HG03558 (cell line): Measurements from ENCODE around the gene ELK1.
"Not testable (repeated sequence)": the region's sequence is repeated elsewhere in the genome, so short reads cannot be mapped to it uniquely, and the experiment has no call there.

Experiments
- ATAC-seq: cut with Tn5 transposase; IDR thresholded peaks from one replicate; pipeline ENCODE4 v1.9.1; 2021; ENCODE audit warnings: moderate number of reproducible peaks; ENCODE audit not compliant: unreplicated experiment; ENCODE audit errors: extremely low read depth

The ELK1 gene, protein sequence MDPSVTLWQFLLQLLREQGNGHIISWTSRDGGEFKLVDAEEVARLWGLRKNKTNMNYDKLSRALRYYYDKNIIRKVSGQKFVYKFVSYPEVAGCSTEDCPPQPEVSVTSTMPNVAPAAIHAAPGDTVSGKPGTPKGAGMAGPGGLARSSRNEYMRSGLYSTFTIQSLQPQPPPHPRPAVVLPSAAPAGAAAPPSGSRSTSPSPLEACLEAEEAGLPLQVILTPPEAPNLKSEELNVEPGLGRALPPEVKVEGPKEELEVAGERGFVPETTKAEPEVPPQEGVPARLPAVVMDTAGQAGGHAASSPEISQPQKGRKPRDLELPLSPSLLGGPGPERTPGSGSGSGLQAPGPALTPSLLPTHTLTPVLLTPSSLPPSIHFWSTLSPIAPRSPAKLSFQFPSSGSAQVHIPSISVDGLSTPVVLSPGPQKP

DNA sequence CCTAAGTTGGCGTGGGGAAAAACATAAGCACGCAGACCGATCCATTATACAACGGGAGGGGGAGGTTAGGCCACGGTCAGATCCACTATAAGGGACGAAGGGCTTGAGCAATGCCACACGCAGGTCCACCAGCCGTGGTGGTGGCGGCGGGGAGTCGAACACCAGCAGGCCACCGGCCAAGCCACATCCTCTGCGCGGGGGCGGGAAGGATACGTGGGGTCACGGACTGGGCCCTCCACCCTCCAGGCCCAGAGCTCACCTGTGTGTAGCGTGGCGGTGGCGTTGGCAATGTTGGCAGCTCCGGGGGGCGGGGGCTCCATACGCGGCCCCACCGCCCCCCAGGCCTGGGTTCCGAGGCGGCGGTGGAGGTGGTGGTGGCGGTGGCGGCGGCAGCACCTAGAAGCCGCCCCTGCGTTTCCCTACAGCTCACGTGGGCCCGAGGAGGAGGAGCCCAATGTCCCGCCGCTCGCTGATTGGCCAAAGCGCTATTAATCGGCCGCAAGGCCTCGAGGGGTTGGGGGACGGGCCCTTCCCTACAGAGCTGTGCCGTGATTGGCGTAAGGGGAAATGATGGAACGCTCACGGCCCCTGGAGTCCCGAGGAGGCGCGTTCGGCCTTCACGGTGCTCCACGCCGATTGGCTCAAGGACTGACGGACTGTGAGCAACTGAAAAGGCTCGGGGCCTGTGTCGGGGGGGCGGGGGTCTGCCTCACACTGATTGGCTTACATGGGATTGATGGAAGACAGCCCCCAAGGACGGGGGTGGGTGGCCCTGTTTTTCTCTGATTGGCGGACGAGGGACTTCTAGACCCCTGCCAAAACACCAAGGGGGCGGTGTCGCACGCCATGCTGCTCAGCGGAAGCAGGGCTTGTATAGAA is at the start of gene ELK1:
TSS of gene ELK1 (minus strand) at position 400 of the 879 bp plus-strand sequence. CDS start 9,122 bp downstream, outside the sequence.
- ATAC-seq, result peak; percentile 66

GRCh38 chrX:47697181-47697580 is 46.8 kb upstream of the ELK1 start:
- ATAC-seq, result no peak

GRCh38 chrX:47690175-47690574 is 39.8 kb upstream of the ELK1 start:
- no peak for ATAC-seq

- ATAC-seq, result no peak
These were observed 36.9 kb upstream of the ELK1 start for GRCh38 chrX:47687263-47687662.

DNA sequence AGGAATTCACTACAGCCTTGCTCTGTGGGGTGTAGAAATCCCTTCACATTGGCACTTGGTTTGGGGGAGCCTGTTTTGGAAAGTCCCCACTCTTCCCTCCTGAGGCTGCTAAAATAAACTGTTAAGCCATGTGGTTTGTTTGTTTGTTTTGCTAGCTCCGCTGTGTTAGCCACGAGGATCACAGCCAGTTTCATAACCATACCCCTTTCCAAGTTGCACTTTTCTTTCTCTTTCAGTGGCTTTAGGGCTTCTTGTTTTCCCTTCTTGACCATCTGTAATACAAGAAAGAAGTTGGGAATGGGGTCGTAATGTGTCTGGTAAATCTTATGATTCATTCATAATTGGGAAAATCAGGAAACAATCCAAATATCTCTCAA is 33.5 kb upstream of the ELK1 start:
- ATAC-seq, result no peak

GRCh38 chrX:47683184-47683828 is 32.9 kb upstream of the ELK1 start:
- no peak for ATAC-seq

GRCh38 chrX:47675959-47676859 is 25.8 kb upstream of the ELK1 start:
- ATAC-seq, result not testable (repeated sequence)

DNA sequence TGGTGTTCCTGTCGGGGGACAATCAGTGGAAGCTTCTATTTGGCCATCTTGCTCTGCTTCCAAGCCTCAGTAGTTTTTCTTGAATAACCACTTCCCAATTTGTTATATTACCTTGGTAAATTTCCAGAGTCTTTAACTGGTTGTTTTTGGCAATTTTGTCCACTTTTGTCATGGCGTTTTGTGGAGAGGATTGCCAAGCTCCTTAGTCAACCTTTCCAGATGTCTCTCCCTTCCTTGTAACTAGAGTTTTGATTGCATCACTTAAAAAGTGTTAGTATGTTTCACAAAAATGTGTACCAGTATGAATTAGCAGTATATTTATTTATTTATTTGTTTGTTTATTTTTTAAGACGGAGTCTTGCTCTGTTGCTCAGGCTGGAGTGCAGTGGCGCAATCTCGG is 24.4 kb upstream of the ELK1 start:
- no peak for ATAC-seq

- not testable (repeated sequence) for ATAC-seq
These were observed 15.4 kb upstream of the ELK1 start for GRCh38 chrX:47665797-47666196.

DNA sequence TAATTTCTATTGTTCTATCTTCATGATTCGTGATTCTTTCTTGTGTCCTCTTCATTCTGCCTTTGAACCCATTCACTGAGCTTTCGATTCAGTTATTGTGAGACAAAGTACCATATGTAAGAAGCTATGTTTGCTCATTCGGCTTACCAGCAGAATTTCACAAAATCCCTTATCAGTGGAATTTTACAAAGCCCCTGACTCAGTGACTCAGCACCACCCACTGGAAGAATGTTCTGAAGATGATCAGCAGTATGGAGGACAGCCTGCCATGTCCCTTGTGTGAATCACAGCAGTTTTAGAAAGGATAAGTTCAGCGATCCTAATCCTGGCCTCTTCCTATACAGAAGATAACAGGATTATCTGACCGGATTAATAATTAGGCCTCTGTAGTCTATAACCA is 14.4 kb upstream of the ELK1 start:
- ATAC-seq, result no peak

- no peak for ATAC-seq
These were observed 11.8 kb upstream of the ELK1 start for GRCh38 chrX:47662144-47662657.

- no peak for ATAC-seq
These were observed 11.2 kb upstream of the ELK1 start for GRCh38 chrX:47661539-47661938.

GRCh38 chrX:47659421-47659726 is 9.0 kb upstream of the ELK1 start:
- no peak for ATAC-seq

DNA sequence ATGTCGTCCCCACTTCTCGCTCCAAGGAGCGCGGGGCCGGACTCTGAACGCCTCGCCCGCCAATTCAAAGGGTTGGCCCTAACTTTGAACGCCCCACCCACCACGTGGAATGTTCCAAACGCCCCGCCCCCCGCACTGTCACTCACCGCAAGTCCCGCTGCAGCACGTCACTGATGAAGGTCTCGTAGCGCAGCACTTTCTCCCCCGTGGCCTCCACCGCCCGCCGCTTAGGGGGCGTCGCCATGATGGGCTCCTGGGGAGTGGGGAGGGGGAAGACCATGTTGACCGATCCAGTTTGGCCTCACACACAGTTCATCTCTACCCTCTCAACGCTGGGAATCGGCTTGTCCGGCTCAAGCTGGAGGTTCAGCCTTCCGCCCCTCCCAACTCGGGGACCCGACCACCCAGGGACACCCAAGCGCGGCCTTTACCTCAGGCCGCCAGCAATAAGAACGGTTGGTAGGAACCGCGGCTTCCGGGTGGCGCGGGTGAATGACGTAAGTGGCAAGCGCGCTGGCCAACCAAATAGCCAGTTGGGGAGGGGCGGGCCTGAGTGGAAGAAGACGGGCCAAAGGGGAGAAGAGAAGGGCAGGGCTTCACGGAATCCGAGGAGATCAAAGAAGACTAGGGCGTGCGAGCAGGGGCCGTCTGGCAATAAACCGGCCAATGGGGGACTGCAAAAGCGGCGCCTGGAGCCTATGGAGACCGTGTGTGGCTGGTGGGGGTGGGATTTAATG is 8.5 kb upstream of the ELK1 start, which contains the start of gene UXT:
TSS of gene UXT (minus strand) at position 497 of the 737 bp plus-strand sequence. CDS start at position 244, 253 bp downstream.
- peak; percentile 41 for ATAC-seq

DNA sequence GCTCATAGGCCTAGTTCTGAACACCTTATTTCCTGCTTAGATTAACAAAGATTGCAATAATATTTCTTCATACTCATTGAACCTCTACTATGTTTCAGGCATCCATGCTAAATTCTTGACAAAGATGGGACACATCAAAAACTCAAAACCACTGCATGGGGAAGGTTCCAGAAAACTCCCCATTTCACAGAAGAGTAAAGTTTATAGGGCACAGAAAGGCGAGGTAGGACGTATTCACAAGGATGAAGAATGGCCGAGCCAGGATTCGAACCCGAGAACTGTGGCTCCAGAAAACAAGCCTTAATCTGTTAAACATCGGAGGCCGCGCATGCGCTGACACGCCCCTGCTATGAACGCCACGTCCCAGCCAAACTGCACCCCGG is 7.9 kb upstream of the ELK1 start:
- no peak for ATAC-seq

DNA sequence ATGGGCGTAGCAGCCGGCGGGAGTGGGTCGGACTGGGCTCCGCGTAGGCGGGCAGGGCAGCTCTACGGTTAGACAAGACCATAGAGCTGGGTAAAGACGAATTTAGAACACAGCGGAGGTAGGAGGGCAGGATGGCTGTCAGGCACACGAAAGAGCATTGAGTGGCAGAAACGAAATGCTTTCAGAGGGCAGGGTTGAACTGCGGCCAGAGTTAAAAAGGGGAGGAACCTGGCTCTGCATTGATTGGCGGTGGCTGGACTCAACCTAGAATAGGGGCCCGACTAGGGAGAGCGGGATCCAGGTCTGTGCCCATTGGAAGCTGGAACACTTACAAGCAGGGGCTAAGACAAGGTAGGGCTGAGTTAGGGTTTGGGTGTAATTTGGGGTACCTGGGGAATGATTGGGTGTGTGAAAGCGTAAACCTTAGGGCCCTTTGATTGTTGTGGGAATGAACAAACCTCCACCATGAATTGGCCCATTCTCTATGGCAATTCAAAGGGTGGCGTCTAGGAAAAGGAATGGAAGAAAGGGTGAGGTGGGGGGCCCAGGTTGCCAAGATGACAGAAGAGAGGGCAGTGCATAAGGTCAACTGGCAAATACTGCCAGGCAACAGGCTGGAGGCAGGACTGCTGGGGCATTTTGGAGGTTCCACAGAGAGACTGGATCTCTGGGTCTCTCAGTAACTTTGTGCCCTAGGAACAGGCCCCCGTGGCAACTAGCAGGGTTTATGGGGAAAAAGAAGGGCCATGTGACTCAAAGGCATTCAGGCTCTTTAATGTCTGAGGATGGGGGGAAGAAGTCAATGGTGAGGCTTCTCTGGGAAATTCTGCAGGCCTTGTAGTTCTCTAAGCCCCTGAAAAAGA is 911 bp upstream of the ELK1 start:
- ATAC-seq, result no peak

GRCh38 chrX:47649781-47650163 is 591 bp downstream of the ELK1 start:
- no peak for ATAC-seq

GRCh38 chrX:47649271-47649670 is 1.1 kb downstream of the ELK1 start:
- no peak for ATAC-seq
